Stimulated activated CD8-positive, alpha-beta memory T cell treated with anti-CD3 and anti-CD28 coated beads, Interleukin-4, amount 100 ng/mL, for 1 hour (primary cell): Measurements from ENCODE around the gene RDH12.
"Not testable (repeated sequence)": the region's sequence is repeated elsewhere in the genome, so short reads cannot be mapped to it uniquely, and the experiment has no call there.

Experiments used
- DNase-seq, 2 donors: peaks; one replicate each; pipeline ENCODE4 v3.0.0-alpha.2; 2020; ENCODE audit warnings: low read depth in 2 of 2, low spot score in 1 of 2

Gene RDH12

DNA sequence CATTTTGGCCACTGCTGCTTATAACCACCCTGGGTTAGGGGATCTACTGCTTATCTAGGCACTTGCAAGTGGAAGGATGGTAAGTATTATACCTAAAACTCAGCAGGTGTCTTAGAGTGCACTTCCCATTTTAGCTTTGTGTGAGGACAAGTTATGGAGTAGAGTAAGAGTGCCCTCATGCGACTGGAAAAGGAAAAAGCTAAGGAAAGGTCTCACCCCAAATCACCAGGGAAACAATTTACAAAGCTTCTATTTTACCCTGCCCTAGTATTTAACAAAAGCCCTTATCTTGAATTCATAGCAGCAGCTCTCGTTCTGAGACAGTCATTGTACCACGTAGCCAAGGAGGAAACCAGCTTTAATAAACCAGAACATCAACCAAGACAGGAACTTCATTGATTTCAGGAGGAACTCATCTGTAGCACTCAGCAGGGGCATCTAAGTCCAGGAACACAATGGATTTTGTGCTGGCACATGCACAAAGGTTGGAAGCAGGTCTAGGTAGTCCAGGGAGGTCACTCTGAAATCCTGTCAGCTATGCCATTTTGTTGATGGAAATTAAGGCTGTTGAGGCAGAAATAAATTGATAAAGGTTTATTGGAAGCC is 2.9 kb downstream of the RDH12 start:
- peak in 1 of 2 donors; percentile 6 for DNase-seq

GRCh38 chr14:67705211-67705610 is 3.5 kb downstream of the RDH12 start:
- DNase-seq, result no peak

- not testable (repeated sequence) for DNase-seq
Observed at GRCh38 chr14:67709346-67709745, 7.7 kb downstream of the RDH12 start.

DNA sequence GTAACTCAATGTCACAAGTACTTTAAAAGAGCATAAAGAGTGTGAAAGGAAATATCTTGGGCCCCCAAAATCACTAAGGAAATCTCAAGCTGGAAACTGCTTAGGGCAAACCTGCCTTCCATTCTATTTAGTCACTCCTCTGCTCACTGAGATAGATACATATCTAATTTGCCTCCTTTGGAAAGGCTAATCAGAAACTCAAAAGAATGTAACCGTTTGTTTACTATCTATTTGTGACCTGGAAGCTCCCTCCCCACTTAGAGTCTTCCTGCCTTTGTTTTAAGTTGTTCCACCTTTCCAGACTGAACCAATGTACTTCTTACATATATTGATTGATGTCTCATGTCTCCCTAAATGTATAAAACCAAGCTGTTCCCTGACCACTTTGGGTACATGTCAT is 8.1 kb downstream of the RDH12 start:
- not testable (repeated sequence) for DNase-seq

DNA sequence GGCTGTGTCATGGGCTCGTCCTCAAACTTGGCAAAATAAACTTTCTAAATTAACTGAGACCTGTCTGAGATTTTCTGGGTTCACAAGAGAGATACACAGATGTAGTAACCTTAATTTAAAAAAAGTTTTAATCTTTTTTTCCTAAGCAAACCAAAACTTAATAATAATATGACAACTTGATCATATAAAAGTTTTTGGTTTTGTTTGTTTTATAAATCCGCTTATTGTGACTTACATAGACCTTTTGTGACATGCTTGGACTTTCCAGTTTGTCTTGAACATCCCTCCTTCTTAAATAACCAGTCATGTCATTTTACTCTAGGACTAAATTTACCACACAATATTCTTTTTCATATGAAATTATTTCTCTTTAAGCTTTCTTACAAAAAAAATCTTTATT is 8.5 kb downstream of the RDH12 start:
- DNase-seq, result no peak

- DNase-seq, result no peak
Observed at GRCh38 chr14:67717048-67717447, 15.4 kb downstream of the RDH12 start.

- DNase-seq, result no peak
Observed at GRCh38 chr14:67718265-67718664, 16.6 kb downstream of the RDH12 start.

DNA sequence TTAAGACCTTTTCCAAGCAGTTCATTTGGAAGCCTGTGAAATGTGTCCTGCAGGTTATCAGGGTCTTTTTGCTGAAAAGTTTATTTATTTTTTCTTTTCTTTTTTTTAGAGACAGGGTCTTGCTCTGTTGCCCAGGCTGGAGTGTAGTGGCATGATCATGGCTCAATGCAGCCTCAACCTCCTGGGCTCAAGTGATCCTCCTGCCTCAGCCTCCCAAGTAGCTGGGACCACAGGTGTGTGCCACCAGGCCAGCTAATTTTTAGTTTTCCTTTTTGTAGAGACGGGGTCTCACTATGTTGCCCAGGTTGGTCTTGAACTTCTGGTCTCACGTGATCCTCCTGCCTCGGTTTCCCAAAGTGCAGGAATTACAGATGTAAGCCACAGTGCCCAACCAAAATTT is 17.7 kb downstream of the RDH12 start:
- not testable (repeated sequence) for DNase-seq

- DNase-seq, result no peak
Observed at GRCh38 chr14:67719866-67720265, 18.2 kb downstream of the RDH12 start.

DNA sequence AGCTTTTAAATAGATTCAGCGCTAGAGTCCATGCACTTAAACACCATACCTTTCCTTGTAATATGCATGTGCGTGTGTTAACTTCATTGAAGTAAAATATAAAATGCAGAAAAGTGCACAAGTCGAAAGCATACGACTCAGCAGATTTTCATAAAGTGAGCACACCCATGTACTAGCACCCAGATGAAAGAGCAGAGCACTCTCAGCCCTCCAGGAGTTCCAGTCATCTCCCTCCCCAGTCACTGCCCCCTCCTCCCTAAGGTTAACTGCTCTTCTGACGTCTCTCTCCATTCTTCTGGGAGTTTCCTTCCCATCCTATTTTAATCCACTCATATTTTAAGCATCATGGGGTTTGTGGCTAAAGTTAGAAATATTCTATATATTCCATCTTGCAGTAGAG is 20.2 kb downstream of the RDH12 start:
- DNase-seq, result no peak

- DNase-seq, result no peak
Observed at GRCh38 chr14:67722293-67722692, 20.6 kb downstream of the RDH12 start.

- DNase-seq, result no peak
Observed at GRCh38 chr14:67725171-67725570, 23.5 kb downstream of the RDH12 start.

- no peak for DNase-seq
Observed at GRCh38 chr14:67727361-67727760, 25.7 kb downstream of the RDH12 start.

- DNase-seq, result no peak
Observed at GRCh38 chr14:67728258-67728657, 26.6 kb downstream of the RDH12 start.

DNA sequence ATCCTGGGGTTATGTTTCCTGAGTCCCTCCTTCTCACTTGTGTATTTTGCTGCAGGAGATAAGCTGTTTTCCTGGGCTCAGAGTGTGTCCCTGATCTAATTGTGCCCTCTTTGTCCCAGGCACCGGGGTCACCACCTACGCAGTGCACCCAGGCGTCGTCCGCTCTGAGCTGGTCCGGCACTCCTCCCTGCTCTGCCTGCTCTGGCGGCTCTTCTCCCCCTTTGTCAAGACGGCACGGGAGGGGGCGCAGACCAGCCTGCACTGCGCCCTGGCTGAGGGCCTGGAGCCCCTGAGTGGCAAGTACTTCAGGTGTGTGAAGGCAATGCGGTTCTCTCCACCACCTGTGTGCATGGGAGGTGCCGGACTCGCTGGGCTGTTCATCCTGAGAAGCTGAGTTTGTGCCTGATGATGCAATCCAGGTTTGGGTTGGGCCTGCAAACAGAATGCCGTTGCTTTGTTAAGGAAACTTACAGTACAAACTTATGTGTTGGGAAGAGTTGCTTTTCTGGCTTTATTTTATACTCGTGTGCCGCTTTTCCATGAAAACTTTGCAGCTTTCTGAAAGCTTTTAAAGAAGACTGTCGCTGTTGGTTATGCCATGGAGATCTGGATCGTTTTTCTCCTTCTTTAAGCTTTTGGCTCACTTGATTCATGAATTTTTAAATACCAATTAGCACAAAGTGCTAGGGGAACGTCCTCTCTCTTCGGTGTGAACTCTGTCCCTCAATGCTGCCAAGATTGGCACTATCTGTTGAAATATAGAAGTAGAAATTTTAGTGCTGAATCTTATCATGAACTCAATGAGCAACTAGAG is 27.6 kb downstream of the RDH12 start:
- no peak for DNase-seq

DNA sequence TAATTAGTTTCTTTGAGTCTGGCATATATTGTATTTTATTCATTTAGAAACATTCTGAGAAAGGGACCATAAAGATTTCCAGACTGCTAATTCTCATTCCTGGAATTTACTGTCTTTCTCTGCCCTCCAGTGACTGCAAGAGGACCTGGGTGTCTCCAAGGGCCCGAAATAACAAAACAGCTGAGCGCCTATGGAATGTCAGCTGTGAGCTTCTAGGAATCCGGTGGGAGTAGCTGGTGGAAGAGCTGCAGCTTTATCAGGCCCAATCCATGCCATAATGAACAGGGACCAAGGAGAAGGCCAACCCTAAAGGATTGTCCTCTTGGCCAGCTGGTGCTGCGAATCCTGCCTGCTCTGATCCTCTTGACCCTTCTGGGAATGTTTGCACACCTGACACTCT is 31.9 kb downstream of the RDH12 start:
- DNase-seq, result no peak

- DNase-seq, result no peak
Observed at GRCh38 chr14:67734675-67735074, 33.0 kb downstream of the RDH12 start.

DNA sequence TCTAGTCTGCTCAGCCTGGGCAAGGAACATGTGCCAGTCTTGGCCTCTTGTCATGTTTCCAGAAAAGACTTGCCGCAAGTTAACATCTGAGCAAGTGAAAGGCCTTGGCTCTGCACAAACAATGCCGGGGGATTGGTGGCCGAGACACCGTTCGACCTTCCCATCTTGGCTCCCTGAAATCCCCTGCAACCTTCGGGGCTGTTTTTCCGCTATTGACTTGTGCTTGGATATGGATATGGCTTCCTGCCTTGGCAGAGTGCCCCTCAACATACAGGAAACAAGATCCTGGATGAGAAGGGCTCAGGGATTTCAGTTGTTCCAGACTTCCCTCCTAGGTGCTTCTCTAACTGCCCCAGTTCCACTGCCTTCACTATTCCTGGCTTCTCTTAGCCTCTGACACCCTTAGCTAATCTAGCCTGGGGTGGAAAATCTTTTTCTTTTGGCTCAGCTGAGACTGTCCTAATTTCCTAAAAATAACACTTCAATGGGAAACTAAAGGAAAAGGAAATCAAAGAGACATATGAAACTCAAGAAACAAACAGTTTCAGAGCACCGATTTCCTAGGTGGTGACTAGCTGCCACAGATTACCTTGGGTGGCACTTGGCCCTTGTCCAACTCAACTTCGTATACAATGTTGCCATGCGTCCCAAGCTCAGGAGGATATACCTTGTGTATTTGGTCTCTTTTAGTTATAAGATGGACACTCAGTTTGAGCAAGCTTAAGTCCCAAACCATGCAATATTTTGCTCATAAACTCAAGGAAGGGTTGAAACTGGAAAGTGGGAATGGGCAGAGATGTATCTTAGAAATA is 33.9 kb downstream of the RDH12 start:
- no peak for DNase-seq

GRCh38 chr14:67736771-67737170 is 35.1 kb downstream of the RDH12 start:
- DNase-seq, result no peak

GRCh38 chr14:67738740-67739504 is 37.2 kb downstream of the RDH12 start:
- no peak for DNase-seq

DNA sequence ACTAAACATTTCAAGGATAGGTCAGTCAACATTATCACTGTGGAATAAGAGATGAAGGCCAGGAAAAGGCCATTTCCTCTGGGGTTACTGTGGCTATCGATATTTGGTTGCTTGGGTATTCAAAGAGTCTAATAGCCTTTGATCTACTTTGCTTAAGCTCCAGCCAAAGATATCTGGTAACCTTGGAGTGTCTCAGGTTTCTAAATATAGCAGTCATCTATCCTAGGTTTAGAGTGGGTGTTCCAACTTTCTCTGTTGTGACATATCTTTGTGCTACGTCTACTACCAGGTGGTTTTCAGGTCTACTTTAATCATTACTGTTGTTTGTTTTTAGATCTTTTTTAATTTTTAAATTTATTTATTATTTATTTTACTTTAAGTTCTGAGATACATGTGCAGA is 42.4 kb downstream of the RDH12 start:
- DNase-seq, result no peak
